Sciatic nerve (tissue), 2 donors: ENCODE results near the gene TARS2. TPM values are rescaled to one million over a fixed set of nuclear protein-coding genes. Genes with fewer than 3 reads are reported as not detected.

Experiments used
- ATAC-seq: fragments of 200-7000 bp; cut with Tn5 transposase; one replicate; pipeline ENCODE4 v1.9.1; 2020; ENCODE audit warnings: mild to moderate bottlenecking, moderate library complexity
- DNase-seq: peaks from one replicate; pipeline ENCODE4 v3.0.0-alpha.2; 2020; ENCODE audit warnings: low spot score
- intact Hi-C: fragments of 100-400 bp; cut with DNase I; formaldehyde crosslinking; loops from one replicate; pipeline ENCODE4 v1.14.2; 2022
- total RNA-seq: library from RNA; stranded (reverse); fragmentation: NEBNext Ultra II Directional; extraction: Animal tissue kit (Norgen Biotek cat#: 25700); gene quantifications from one replicate; pipeline ENCODE4 v1.2.1, GENCODE V29; 2021
- donor health status: DM: no; HTN: no; CAD: no.
- donor health status: DM: no; HTN: no; CAD: no.

Gene TARS2, protein sequence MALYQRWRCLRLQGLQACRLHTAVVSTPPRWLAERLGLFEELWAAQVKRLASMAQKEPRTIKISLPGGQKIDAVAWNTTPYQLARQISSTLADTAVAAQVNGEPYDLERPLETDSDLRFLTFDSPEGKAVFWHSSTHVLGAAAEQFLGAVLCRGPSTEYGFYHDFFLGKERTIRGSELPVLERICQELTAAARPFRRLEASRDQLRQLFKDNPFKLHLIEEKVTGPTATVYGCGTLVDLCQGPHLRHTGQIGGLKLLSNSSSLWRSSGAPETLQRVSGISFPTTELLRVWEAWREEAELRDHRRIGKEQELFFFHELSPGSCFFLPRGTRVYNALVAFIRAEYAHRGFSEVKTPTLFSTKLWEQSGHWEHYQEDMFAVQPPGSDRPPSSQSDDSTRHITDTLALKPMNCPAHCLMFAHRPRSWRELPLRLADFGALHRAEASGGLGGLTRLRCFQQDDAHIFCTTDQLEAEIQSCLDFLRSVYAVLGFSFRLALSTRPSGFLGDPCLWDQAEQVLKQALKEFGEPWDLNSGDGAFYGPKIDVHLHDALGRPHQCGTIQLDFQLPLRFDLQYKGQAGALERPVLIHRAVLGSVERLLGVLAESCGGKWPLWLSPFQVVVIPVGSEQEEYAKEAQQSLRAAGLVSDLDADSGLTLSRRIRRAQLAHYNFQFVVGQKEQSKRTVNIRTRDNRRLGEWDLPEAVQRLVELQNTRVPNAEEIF
- 22.4 TPM for total RNA-seq

DNA sequence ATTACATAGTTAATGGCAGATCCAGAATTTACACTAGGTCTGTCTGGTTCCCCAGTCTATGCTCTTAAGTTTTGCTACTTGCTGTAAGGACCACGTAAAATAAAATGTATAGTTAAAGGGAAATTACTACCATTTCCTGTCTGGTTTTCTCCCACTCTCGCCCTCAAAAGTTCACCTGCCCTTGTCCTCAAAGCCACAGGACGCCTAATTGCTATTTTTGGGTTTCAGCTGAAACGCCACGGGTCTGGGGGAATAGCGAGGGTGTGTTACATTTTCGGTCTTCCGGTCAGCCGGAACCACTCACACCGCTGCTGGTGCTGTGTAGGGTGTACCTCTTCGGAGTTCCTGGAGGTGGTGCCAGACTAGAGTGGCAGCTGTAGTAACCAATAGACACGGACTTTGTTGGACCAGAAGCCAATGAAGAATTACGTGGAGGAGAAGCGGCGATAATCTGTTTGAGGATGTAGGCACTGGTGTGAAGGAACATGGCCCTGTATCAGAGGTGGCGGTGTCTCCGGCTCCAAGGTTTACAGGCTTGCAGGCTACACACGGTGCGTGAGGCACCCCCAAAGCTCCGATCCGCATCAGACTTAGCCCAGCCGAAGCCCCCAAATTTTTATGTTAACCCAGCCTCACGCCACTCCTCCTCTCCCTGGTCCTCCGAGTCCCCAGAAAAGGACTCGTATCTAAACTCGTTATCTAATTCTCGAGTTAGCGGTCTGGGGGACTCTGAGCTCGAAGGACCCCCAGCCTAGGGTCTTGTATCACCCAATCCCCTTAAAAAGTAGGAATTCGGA, at the start of gene TARS2:
Gene TARS2, plus strand, starts transcription at position 454 of the 797 bp plus-strand sequence. Its CDS starts 32 bp downstream, at position 486.
- ATAC-seq = peak; percentile 100
- peak; percentile 96 for DNase-seq
- intact Hi-C loops = no loop called here

DNA sequence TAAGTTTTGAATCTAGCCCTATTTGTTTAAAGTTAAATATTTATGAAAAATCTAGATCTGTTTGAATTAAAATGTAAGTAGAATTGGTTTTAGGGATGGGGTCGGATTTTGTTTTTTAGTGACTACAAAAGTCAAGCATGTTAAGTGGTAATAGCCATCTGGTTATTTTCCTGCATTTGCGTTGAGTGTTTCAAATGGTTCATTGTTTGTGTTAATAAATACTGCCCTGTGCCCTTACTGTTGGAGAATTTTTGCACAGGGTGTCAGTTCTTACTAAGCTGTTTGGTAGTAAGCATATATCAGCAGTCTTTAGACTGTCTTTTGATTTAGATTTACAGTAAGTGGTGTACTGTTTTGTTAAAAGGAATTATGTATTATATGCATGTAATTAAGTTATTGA, 46.1 kb upstream of the TARS2 start:
- intact Hi-C loops = no loop called here
- no peak for DNase-seq
- no peak for ATAC-seq

DNA sequence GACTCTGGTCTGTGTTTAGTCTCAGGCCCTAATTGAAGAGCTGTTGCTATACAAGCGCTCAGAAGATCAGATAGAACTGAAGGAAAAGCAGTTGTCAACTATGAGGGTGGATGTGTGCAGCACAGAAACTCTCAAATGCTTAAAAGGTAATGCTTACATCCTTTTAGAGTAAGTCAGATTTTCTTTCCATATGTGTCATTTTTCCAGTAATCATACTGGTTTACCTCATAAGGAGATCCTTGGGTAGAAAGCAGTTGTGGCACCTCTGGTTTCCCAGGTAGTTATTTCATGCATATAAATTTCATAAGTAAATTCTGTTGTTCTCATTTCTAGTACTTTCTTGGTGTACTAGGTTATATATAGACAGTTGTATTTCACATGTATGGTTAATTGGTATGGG, 43.0 kb upstream of the TARS2 start:
- intact Hi-C loops = no loop called here
- ATAC-seq (no peak), DNase-seq (no peak)

DNA sequence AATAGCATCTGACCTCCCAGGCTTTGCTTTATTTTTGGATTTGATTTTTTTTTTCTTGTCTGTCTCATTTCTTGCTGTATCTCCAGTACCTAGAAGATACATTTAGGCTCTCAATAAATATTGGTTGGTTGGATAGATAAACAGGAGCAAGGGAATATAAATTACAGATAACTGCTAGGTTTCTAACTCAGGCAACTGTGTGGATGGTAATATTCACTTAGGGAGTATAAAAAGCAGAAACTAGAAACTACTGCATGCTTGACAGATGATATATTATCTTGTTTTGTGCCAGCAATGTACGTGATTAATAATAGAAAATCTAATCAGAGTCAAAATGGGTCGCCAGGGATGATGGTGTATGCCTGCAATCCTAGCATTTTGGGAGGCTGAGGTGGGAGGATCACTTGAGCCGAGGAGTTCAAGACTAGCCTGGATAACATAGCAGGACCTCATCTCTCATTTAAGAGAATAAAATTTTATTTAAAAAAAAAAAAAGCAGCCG, 31.0 kb upstream of the TARS2 start:
- DNase-seq (no peak), ATAC-seq (no peak)
- intact Hi-C loops = no loop called here

DNA sequence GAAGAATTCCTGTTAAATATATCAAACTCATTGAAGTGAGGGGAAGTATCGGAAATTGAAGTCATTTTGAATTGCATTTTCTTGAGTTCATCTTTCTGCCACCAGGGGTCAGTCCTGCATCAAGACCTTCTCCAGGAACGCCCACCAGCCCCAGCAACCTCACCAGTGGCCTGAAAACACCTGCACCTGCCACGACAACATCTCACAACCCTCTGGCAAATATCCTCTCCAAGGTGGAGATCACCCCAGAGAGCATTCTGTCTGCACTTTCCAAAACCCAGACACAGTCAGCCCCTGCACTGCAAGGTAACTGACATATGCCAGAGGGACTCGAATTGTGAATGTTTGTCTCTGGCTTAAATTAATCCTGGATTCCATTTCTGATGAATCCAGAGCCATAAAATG, 22.8 kb upstream of the TARS2 start:
- ATAC-seq (peak; percentile 61), DNase-seq (no peak)
- intact Hi-C loops = no loop called here

DNA sequence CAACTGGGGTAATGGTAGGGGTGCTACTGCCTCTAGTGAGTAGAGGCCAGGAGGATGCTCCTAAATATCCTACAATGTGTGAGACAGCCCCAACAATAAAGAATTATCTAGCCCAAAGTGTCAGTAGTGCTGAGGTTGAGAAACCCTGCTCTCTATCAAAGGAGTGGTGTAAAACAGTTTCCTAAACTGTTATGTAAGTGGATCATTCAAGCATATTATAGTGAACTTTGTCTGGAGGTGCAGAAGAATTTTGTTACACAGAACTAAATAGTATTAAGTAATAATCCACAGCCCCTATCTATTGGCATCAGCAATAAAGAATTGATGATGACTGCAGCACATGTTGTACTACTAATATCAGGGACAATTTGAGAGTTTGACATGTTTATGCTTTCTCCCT, 20.3 kb upstream of the TARS2 start:
- intact Hi-C loops = no loop called here
- DNase-seq = no peak
- ATAC-seq = no peak

DNA sequence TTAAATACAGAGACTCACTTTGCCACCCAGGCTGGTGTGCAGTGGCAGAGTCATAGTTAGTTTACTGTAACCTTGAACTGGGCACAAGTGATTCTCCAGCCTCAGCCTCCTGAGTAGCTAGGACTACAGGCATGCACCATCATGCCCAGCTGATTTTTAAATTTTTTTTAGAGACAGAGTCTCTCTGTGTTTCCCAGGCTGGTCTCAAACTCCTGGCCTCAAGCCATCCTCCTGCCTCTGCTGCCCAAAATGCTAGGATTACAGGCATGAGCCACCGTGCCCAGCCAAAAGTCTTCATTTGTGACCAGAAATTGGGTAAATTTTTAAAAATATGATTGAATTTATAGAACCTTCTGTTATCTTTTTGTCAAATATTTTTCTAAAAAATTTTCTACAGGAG, 17.9 kb upstream of the TARS2 start:
- DNase-seq (no peak), ATAC-seq (no peak)
- intact Hi-C loops = no loop called here

DNA sequence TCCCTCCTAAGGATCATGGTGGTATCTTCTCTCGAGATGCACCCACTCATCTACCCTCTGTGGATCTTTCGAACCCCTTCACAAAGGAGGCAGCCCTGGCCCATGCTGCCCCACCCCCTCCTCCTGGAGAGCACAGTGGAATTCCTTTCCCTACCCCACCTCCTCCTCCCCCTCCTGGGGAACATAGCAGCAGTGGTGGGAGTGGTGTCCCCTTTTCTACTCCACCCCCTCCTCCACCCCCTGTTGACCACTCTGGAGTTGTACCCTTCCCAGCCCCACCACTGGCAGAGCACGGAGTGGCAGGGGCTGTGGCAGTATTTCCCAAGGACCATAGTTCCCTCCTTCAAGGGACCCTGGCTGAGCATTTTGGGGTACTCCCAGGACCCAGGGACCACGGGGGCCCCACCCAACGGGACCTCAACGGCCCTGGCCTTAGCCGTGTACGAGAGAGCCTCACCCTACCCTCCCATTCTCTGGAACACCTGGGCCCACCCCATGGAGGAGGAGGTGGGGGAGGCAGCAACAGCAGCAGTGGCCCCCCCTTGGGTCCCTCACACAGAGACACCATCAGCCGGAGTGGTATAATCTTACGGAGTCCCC, 14.5 kb upstream of the TARS2 start:
- DNase-seq (no peak), ATAC-seq (no peak)
- intact Hi-C loops = no loop called here

DNA sequence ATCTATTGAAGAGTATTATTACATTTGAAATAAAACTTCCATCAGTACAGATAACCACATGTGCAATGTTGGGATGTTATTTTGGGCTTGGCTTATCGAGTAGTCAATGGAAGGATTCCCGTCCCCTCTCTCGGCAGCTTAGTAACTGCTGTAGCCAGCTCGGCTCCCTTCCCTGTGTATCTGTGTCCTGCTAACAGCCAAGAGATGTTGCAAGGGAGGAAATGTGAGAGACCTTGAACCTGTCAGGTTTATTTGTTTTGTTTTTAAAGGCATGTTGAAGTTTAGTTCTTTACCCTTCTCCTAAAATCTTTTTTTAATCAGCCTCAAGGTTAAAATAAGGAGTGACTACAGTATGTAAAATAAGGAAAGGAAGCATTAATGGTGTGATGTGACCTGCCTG, 13.6 kb upstream of the TARS2 start:
- ATAC-seq = peak; percentile 55
- intact Hi-C loops = no loop called here
- no peak for DNase-seq

DNA sequence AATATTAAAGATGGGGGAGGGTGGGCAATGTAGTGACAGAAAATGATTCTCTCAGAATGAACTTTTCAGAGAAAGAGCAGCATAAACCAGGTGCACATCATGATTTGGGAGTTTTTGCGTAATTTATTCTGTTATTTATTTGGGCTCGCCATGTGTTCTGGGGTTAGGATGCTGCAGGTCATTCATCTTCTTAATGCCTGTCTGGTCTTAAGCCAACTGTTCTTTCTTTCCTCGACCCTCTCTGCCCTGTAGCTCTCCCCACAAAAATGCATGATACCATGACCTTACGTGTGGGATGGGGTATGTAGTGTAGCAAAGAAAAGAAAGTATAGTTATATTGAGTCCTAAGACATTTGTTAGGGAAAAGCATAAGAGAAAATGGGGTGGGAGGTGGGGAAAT, 12.3 kb upstream of the TARS2 start:
- ATAC-seq = no peak
- no peak for DNase-seq
- intact Hi-C loops = no loop called here

DNA sequence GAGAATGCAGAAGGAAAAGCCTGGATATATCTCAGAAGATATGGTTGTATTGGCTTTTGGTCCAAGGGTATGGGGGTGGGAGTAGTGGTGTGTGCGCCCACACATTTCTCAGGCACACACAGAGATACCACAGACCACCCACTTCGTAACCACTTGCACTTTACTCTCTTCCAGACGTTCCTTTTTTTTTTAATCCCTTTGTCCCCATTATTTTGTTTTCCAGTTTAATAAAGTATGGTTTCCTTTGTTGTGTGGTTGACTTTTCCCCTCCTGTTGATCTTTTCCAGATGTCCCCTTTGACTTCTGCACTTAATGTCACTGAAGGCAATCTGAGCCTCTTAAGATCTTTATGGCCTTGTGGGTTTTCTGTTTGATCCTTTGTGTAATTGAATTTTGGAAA, 10.5 kb upstream of the TARS2 start:
- DNase-seq (no peak), ATAC-seq (peak; percentile 78)
- intact Hi-C loops = no loop called here

DNA sequence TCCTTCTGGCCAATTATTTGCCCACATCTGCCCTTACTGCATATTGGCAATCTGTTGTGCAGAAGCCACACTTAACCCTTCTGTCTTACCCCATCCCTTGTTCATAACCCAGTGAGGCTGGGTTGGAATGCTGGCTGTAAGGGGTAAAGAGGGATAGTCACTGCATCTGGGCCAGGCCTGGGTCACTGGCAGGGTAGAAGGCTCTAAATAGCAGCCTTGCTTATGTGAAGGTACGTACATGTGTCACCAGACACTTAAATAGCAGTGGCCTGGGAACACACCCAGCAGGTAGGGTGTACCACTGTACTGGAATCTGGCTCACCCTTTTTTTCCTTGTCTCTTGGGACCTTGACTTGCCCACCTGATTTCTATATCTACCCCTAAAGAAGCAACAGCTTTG, 9.9 kb upstream of the TARS2 start:
- DNase-seq (no peak), ATAC-seq (peak; percentile 38)
- intact Hi-C loops = no loop called here

DNA sequence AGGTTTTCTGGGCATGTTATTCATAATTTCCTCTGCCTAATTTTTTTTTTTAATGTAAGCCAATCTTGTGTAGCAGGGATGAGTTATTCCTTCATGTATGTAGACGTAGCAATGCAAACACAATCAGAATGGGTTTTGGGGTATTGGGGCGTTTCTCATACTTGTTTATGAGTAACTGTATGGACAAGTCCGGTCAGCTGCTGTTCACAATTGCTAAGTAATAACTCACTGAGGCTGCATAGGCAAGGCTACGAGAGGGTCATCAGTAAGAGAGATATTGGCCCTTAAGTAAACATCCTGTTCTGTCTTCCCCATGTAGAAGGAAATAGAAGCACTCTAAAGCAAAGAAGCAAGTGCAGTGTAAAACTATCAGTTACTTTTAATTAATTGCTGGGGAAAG, 9.5 kb upstream of the TARS2 start:
- ATAC-seq = no peak
- DNase-seq = no peak
- intact Hi-C loops = no loop called here

DNA sequence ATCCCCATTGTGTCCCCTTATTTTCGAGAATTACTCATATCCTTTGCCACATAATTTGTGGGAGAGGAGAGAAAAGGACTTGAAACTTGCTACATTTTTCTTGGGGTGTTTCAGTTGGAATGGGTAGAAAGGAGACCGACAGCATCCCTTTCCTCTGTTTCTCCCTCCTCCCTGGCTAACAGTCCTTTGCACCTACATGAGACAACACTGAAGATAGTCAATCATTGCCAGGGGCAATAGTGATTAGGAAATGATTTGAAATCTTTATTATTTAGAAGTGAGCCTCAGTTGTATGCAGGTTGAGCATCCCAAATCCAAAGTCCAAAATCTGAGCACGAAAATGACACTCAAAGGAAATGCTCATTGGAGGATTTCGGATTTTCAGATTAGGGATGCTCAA, 7.8 kb upstream of the TARS2 start:
- intact Hi-C loops = no loop called here
- ATAC-seq = no peak

DNA sequence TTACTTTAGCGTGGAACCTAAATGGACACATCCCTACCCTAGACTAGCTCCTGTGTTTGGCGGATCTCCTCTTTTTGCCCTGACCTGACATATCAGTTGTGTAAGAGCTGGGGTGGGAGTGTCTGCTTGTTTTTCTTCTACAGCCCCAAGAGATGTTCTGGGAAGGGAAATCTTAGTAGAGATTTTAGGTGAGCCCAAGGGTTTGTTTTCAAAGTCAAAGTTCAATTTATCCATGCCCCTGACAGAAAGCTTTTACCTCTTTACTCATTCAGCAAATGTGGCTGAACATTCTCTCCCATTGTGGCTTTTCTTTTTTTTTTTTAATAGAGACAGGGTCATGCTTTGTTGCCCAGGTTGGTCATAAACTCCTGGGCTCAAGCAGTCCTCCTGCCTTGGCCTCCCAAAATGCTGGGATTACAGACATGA, 7.3 kb upstream of the TARS2 start:
- peak; percentile 59 for ATAC-seq
- intact Hi-C loops = no loop called here
- no peak for DNase-seq

More for the DNA sequence above, 7.8 kb upstream of the TARS2 start:
- no peak for DNase-seq

DNA sequence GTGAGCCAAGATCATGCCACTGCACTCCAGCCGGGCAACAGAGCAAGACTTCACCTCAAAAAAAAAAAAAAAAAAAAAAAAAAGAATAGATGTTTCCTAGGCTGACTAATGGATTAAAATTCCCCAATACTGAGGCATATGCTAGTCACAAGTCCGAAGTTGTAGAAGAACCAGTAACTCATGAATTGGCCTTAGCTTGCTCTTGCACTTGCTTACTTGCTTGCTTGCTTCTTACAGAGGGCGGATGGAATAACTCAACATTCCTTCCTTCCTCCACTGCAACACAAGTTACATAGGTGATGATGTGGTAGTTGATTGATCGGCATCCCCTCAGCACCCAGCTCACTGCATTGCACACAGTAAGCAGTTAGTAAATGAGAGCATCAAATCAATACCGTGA, 2.8 kb upstream of the TARS2 start:
- DNase-seq = no peak

DNA sequence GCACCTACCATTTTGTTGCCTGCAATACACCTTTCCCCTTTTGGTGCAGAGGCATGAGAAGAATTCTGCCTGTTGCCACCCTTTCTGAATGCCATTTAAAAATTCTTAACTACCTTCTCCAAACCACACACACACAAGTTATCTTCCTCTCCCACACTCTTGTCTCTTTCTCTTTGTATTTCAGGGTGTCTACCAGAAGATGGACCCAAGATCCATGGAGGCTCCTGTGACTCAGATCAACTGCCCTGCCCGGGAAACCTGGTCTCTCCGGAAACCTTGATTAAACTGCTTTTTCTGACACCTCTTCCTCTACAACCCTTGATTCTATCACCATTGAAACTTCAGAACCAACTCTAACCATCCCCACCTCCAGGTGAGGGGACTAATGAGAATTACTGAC, 2.4 kb upstream of the TARS2 start:
- DNase-seq (peak; percentile 9), ATAC-seq (no peak)
- intact Hi-C loops = loop anchor here (2.0 kb wide), 1 partner anchor 46 kb away; no protein-coding TSS in a partner anchor

More for the DNA sequence above, 2.8 kb upstream of the TARS2 start:
- no peak for ATAC-seq
- intact Hi-C loops = loop anchor here (2.0 kb wide), 1 partner anchor 46 kb away; no protein-coding TSS in a partner anchor

DNA sequence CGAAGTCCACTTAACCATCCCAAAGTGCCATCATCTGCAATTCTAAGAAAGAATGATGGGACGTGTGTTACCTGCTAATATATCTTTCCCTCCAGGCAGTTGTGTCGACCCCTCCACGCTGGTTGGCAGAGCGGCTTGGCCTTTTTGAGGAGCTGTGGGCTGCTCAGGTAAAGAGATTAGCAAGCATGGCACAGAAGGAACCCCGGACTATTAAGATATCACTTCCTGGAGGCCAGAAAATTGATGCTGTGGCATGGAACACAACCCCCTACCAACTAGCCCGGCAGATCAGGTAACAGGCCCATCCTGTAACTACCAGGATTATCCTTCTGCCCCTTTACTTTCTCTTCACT, 520 bp downstream of the TARS2 start:
- ATAC-seq (no peak), DNase-seq (peak; percentile 41)
- intact Hi-C loops = no loop called here

DNA sequence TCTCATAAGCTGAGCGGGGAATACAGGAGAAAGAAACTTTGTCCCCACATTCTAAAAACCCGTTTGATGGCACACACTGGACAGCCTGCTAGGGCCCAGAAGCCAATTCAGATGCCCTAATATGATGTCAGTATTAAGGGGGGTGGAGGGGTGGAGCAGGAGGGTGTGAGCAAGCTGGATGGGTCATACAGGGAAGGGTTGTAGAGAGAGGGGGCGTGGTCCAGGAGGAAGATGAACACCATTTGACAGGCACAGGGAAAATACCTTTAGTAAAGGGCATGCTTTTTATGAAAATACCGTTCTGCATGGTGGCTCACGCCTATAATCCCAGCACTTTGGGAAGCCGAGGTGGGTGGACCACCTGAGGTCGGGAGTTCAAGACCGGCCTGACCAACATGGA, 6.0 kb downstream of the TARS2 start:
- intact Hi-C loops = no loop called here
- ATAC-seq (no peak), DNase-seq (no peak)
